ENCODE measurements around the gene MANEA.

- TF ChIP-seq EZH2phosphoT487 (IDR thresholded peaks at IDR 0.05) (no peak), CTCF (IDR thresholded peaks at IDR 0.05) (no peak), EZH2 (IDR thresholded peaks at IDR 0.05) (no peak)
Measured at GRCh38 chr6:95654176-95654575, 76.8 kb downstream of the MANEA start.

All from neural progenitor cell (in vitro differentiated cells).